Measurements from ENCODE around the gene CRYGB. TPM values are rescaled to one million over a fixed set of nuclear protein-coding genes. Genes with fewer than 3 reads are reported as not detected.

CRYGB gene
- total and polyA plus RNA-seq, 10 of the 15 experiments (the other 5 are each of a cell fraction or from before 2014, with no cell fraction given), result not detected

- H3K4me2 ChIP-seq (ENCODE audit: control insufficient read depth, insufficient read depth), result no peak overlapping the region
- no peak for ATAC-seq
- H3K4me3 ChIP-seq, result no peak overlapping the region
- no peak for FAIRE-seq
- TF ChIP-seq BACH1 (IDR thresholded peaks at IDR 0.05; ENCODE audit: borderline replicate concordance) (no peak), MEF2B (IDR thresholded peaks at IDR 0.05; ENCODE audit: partially characterized antibody, poor library complexity, severe bottlenecking) (no peak), NR2F1 (conservative IDR thresholded peaks at IDR 0.05) (no peak), ZNF217 (IDR thresholded peaks at IDR 0.05) (no peak), RFX5 (IDR thresholded peaks at IDR 0.05; ENCODE audit: low read depth, low read length) (no peak), TARDBP (IDR thresholded peaks at IDR 0.05; ENCODE audit: borderline replicate concordance) (no peak), IRF5 (IDR thresholded peaks at IDR 0.05; ENCODE audit: borderline replicate concordance) (no peak), ZNF207 (IDR thresholded peaks at IDR 0.05; ENCODE audit: borderline replicate concordance) (no peak), HSF1 (IDR thresholded peaks at IDR 0.05; ENCODE audit: low read depth, low read length) (no peak), ZBTB4 (CRISPR knock-in tag; IDR thresholded peaks at IDR 0.05) (no peak), BHLHE40 (IDR thresholded peaks at IDR 0.05; ENCODE audit: borderline replicate concordance in 1 of 2, low read depth in 2 of 2, low read length in 1 of 2) (no peak), ZNF24 (IDR thresholded peaks at IDR 0.05) (no peak), NFYB (IDR thresholded peaks at IDR 0.05; ENCODE audit: insufficient read depth, low read depth, low read length) (no peak), TBL1XR1 (IDR thresholded peaks at IDR 0.05; ENCODE audit: low read depth, low read length) (no peak), PAX5 (IDR thresholded peaks at IDR 0.05; ENCODE audit: borderline replicate concordance, low read depth, low read length) (no peak), IRF4 (IDR thresholded peaks at IDR 0.05; ENCODE audit: low read depth, low read length) (no peak), MEF2A (IDR thresholded peaks at IDR 0.05; ENCODE audit: insufficient read depth, low read depth, low read length) (no peak), NRF1 (conservative IDR thresholded peaks at IDR 0.05; ENCODE audit: low read depth, low read length) (no peak), NR2C2 (IDR thresholded peaks at IDR 0.05; ENCODE audit: borderline replicate concordance, control insufficient read depth, insufficient read length, low read depth) (no peak), STAT3 (IDR thresholded peaks at IDR 0.05; ENCODE audit: low read depth, low read length) (no peak)
- no peaks in the 10 kb centered on the region for H3K9me3 ChIP-seq (replicated peaks; ENCODE audit: control insufficient read depth, insufficient read depth, low read length)
- no TSS peak for BruUV-seq (replicated peaks)
- ChIA-PET RAD21 (ENCODE audit: unreplicated experiment) (no interaction called here), POLR2A (no interaction called here), SMC1A (ENCODE audit: uncharacterized antibody, unreplicated experiment) (no interaction called here), CTCF (no interaction called here)
- H4K20me1 ChIP-seq (ENCODE audit: control insufficient read depth, insufficient read depth), result no peaks in the 10 kb centered on the region
- no peak overlapping the region for H2AFZ ChIP-seq (ENCODE audit: control insufficient read depth, low read depth, low read length)
- in situ Hi-C loops (cut with MboI), result no loop called here
- H3K4me1 ChIP-seq (ENCODE audit: control insufficient read depth, insufficient read depth, low read length), result no peaks in the 10 kb centered on the region
- 51% methylated on average over 3 of the region's 3 CpGs for WGBS (ENCODE audit: insufficient coverage, insufficient replicate concordance, low lambda C conversion rate, missing lambda C conversion rate)
- H3K9ac ChIP-seq (ENCODE audit: control insufficient read depth, insufficient read depth, low read length), result no peak overlapping the region
- H3K27ac ChIP-seq (ENCODE audit: control insufficient read depth, insufficient read depth), result no peak overlapping the region
- DNase-seq (ENCODE audit: low read depth, low spot score), result no peak
- intact Hi-C loops (cut with micrococcal nuclease; ENCODE audit: unreplicated experiment), result no loop called here
- H3K36me3 ChIP-seq (ENCODE audit: control insufficient read depth in 2 of 2, insufficient read depth in 2 of 2, low read length in 1 of 2), result no peaks in the 10 kb centered on the region
- no peaks in the 10 kb centered on the region for H3K79me2 ChIP-seq (ENCODE audit: control insufficient read depth, insufficient read depth, low read length)
- H3K27me3 ChIP-seq (replicated peaks in 1 of 2; ENCODE audit: control insufficient read depth in 2 of 2, insufficient read depth in 2 of 2, low read length in 1 of 2), result no peaks in the 10 kb centered on the region; a peak in 1 of 4 replicates
Measured at GRCh38 chr2:208147759-208148158, 1.8 kb upstream of the CRYGB start.
